ENCODE results near the gene DUSP3.

Gene DUSP3

DNA sequence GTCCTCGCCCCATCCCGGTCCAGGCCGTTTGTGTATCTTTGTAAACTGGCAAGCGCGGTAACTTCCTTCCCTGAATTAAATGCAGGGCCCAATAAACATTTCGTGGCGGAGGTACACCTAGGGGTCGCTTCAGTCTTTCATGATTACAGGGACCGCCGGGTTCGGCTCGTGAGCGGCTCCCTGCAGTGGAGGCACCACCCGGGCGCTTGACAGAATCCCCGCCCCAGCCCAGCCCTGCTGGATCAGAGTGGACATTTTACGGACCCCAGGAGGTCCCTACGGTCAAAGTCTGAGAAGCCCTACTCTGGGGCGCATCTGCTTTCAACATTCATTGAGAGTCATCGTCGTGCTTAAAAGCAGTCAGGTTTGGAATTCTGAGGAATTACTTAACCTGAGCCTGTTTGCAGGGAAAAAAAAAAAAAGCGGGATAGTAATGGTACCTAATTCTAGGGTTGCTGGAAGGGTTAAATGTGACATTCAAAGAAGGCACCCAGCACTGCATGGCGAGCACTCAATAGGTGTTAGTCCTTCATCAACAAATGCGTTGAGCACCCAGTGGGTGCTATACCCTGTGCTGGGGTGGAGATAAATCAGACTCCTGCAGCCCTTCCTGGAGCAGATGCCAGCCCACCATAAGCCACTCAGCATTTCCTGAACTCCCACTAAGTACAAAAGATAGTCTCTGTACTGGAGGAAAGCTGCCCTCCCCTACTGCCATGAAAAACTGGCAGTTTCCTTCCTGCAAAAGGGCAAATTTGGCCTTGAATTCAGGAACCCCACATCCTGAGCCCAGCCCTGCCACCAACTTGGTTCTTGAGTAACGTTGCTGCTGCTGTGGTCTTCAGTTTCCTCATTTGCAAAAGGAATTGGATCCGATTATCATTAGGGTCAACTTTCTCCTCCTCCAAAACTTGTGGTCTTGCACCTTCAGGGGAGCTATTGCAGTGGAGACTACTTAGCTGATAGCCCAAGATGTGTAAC is 658 bp upstream of the DUSP3 start:
- H3K27ac ChIP-seq: peak overlapping the region; percentile 91
- TF ChIP-seq ZFX (IDR thresholded peaks at IDR 0.05; ENCODE audit: borderline replicate concordance): no peak
- TF ChIP-seq CTCF (IDR thresholded peaks at IDR 0.05): no peak

GRCh38 chr17:43774304-43775250 is 4.2 kb downstream of the DUSP3 start:
- no peak overlapping the region for H3K27ac ChIP-seq
- TF ChIP-seq ZFX (IDR thresholded peaks at IDR 0.05; ENCODE audit: borderline replicate concordance): no peak
- TF ChIP-seq CTCF (IDR thresholded peaks at IDR 0.05): no peak

GRCh38 chr17:43772877-43773648 is 5.7 kb downstream of the DUSP3 start:
- peak overlapping the region; percentile 68 for H3K27ac ChIP-seq
- TF ChIP-seq CTCF (IDR thresholded peaks at IDR 0.05) (no peak), ZFX (IDR thresholded peaks at IDR 0.05; ENCODE audit: borderline replicate concordance) (no peak)

DNA sequence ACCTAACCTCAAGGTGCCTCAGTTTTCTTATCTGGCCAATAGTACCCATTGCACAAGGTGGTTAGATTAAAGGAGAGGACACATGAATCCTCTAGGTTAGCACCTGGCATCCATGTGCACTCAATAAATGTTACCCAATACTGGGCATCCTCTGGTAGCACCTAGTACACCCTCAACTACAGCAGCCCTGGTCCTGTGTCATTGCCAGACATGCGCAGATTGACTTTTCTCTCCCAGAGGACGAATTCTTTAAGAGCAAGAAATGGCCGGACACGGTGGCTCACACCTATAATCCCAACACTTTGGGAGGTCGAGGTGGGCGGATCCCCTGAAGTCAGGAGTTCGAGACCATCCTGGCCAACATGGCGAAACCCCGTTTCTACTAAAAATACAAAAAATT is 7.3 kb downstream of the DUSP3 start:
- peak overlapping the region; percentile 68 for H3K27ac ChIP-seq
- no peak for TF ChIP-seq CTCF (IDR thresholded peaks at IDR 0.05)
- TF ChIP-seq ZFX (IDR thresholded peaks at IDR 0.05; ENCODE audit: borderline replicate concordance): no peak

- TF ChIP-seq CTCF (IDR thresholded peaks at IDR 0.05): no peak
- peak overlapping the region; percentile 68; the same call in 1 of the 2 replicates for H3K27ac ChIP-seq
Observed at GRCh38 chr17:43770957-43771356, 7.8 kb downstream of the DUSP3 start.

DNA sequence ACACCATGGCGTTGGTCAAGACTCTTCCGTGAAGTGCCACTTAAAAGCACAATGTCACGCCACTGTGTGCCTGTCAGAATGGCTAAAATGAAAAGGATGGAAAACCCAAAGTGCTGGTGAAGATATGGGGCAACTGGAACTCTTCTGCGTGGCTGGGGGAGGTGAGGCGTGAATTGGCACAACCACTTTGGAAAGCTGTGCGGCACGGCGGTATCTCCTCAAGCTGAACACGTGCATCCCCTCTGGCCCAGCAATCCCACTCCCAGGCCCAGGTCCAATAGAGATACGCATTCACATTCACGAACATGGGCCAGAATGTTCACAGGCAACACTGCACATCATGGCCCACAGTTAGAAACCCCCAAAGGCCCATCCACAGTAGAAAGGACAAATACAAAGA is 8.9 kb downstream of the DUSP3 start:
- TF ChIP-seq CTCF (IDR thresholded peaks at IDR 0.05) (no peak), ZFX (IDR thresholded peaks at IDR 0.05; ENCODE audit: borderline replicate concordance) (no peak)
- no peak overlapping the region for H3K27ac ChIP-seq

Measured in 22Rv1 (cell line).